GM23248 (cell line): Measurements from ENCODE around the gene ZBTB34. TPM values are rescaled to one million over a fixed set of nuclear protein-coding genes. Genes with fewer than 3 reads are reported as not detected.

ENCODE experiments used
- DNase-seq: peaks from one replicate; pipeline ENCODE4 v3.0.0-alpha.2; 2015
- H2AFZ ChIP-seq: fragments of 200-600 bp; sonication (generic); 2 replicates; pipeline ENCODE4 v1.6.1; 2016; ENCODE audit warnings: antibody characterized with exemption
- H3F3A ChIP-seq: fragments of 200-600 bp; sonication (generic); 2 replicates; pipeline ENCODE4 v1.6.1; 2016; ENCODE audit warnings: mild to moderate bottlenecking, antibody characterized with exemption, mixed run types; ENCODE audit not compliant: insufficient read depth
- H3K27ac ChIP-seq: fragments of 200-600 bp; sonication (generic); 2 replicates; pipeline ENCODE4 v1.5.1; 2016; ENCODE audit warnings: mild to moderate bottlenecking
- H3K27me3 ChIP-seq: fragments of 200-600 bp; sonication (generic); replicated peaks from 2 replicates; pipeline ENCODE4 v1.6.1; 2016; ENCODE audit warnings: mild to moderate bottlenecking; ENCODE audit not compliant: insufficient read depth
- H3K36me3 ChIP-seq: fragments of 200-600 bp; sonication (generic); 2 replicates; pipeline ENCODE4 v1.6.1; 2016; ENCODE audit warnings: low read depth, mild to moderate bottlenecking
- H3K4me1 ChIP-seq: fragments of 200-600 bp; sonication (generic); 2 replicates; pipeline ENCODE4 v1.6.1; 2016; ENCODE audit warnings: mild to moderate bottlenecking; ENCODE audit not compliant: insufficient read depth
- H3K4me2 ChIP-seq: fragments of 200-600 bp; sonication (generic); one replicate; pipeline ENCODE4 v1.6.1; 2016; ENCODE audit warnings: mild to moderate bottlenecking; ENCODE audit not compliant: unreplicated experiment
- H3K4me3 ChIP-seq: fragments of 200-600 bp; sonication (generic); 2 replicates; pipeline ENCODE4 v1.5.1; 2016; ENCODE audit warnings: mild to moderate bottlenecking
- H3K79me2 ChIP-seq: fragments of 200-600 bp; sonication (generic); 2 replicates; pipeline ENCODE4 v1.6.1; 2016; ENCODE audit warnings: mild to moderate bottlenecking; ENCODE audit not compliant: insufficient read depth
- H3K9ac ChIP-seq: fragments of 200-600 bp; sonication (generic); 2 replicates; pipeline ENCODE4 v1.6.1; 2016; ENCODE audit warnings: mild to moderate bottlenecking
- H3K9me2 ChIP-seq: fragments of 200-600 bp; sonication (generic); 2 replicates; pipeline ENCODE4 v1.6.1; 2016; ENCODE audit warnings: mixed run types, mild to moderate bottlenecking, moderate library complexity; ENCODE audit not compliant: insufficient read depth
- H3K9me3 ChIP-seq: fragments of 200-600 bp; sonication (generic); one replicate; pipeline ENCODE4 v1.6.1; 2017; ENCODE audit warnings: low read depth
- H4K20me1 ChIP-seq: fragments of 200-600 bp; sonication (generic); 2 replicates; pipeline ENCODE4 v1.6.0; 2016; ENCODE audit not compliant: insufficient read depth
- EZH2 ChIP-seq: fragments of 200-600 bp; sonication (generic); IDR thresholded peaks from 2 replicates; pipeline ENCODE4 v1.6.1; 2018; ENCODE audit warnings: antibody characterized with exemption, mild to moderate bottlenecking; ENCODE audit not compliant: insufficient read depth, poor library complexity, severe bottlenecking
- EZH2phosphoT487 ChIP-seq: fragments of 200-600 bp; sonication (generic); IDR thresholded peaks from 2 replicates; pipeline ENCODE4 v1.6.1; 2018; ENCODE audit warnings: antibody characterized with exemption, moderate library complexity, mild to moderate bottlenecking, low read depth; ENCODE audit not compliant: insufficient read depth
- WGBS, 2 experiments: methylation state at CpG; one replicate each; pipeline ENCODE4 v1.1.6; 2015 to 2017; ENCODE audit warnings: low lambda C conversion rate in 2 of 2, low coverage in 1 of 2; ENCODE audit errors: missing lambda C conversion rate in 2 of 2; 5-methylcytosine and 5-hydroxymethylcytosine counted together
- in situ Hi-C: fragments of 300-500 bp; cut with MboI; formaldehyde crosslinking; loops from 2 replicates; pipeline ENCODE4 v1.15.0; 2020
- polyA plus RNA-seq: library from polyadenylated mRNA; unstranded; fragments of >200 nt; fragmentation: Nextera tagmentation; extraction: Ambion mirVana; gene quantifications from 2 replicates; pipeline ENCODE4 v1.2.1, GENCODE V29; 2016
- total RNA-seq: library from RNA; depleted of rRNA; stranded (reverse); fragments of >200 nt; shearing (Covaris generic); gene quantifications from 2 replicates; pipeline ENCODE4 v1.2.3, GENCODE V29; 2014

ZBTB34 gene
- total and polyA plus RNA-seq, 2 experiments from 2014 or later = 2.3 to 5.5 TPM

GRCh38 chr9:126844085-126844484, 16.4 kb upstream of the ZBTB34 start:
- no peaks in the 10 kb centered on the region; the same call in 1 of the 2 replicates for H3K36me3 ChIP-seq
- peaks cover 16% of the 10 kb centered on the region for H3K4me1 ChIP-seq
- peak overlapping the region; percentile 24; the same call in 1 of the 2 replicates for H3K27ac ChIP-seq
- peaks cover 8% of the 10 kb centered on the region for H3F3A ChIP-seq
- 0 to 2% methylated on average over 5 of the region's 5 CpGs for WGBS, 2 experiments
- H2AFZ ChIP-seq = no peak overlapping the region
- H3K79me2 ChIP-seq = no peaks in the 10 kb centered on the region
- TF ChIP-seq EZH2phosphoT487 (no peak), EZH2 (no peak)
- in situ Hi-C loops = no loop called here
- peak; percentile 92 for DNase-seq
- 0 out of 2 replicates have a peak overlapping the region, but pooled peaks have one; percentile 6 for H3K9ac ChIP-seq
- H3K4me2 ChIP-seq = peak overlapping the region; percentile 34
- no peaks in the 10 kb centered on the region for H3K9me3 ChIP-seq
- H3K9me2 ChIP-seq = no peaks in the 10 kb centered on the region
- no peaks in the 10 kb centered on the region for H4K20me1 ChIP-seq
- 0 out of 2 replicates have a peak overlapping the region, but pooled peaks have one; percentile 6 for H3K4me3 ChIP-seq
- H3K27me3 ChIP-seq = no peaks in the 10 kb centered on the region

- H2AFZ ChIP-seq = no peak overlapping the region
- no peak overlapping the region for H3K4me3 ChIP-seq
- H3K36me3 ChIP-seq = no peaks in the 10 kb centered on the region
- 89 to 93% methylated on average over 8 of the region's 8 CpGs for WGBS, 2 experiments
- H4K20me1 ChIP-seq = no peaks in the 10 kb centered on the region
- no peak overlapping the region for H3K4me2 ChIP-seq
- H3K4me1 ChIP-seq = peaks cover 16% of the 10 kb centered on the region
- TF ChIP-seq EZH2 = no peak
- no peak for TF ChIP-seq EZH2phosphoT487
- H3K79me2 ChIP-seq = no peaks in the 10 kb centered on the region
- H3K9me2 ChIP-seq = no peaks in the 10 kb centered on the region
- in situ Hi-C loops = no loop called here
- no peaks in the 10 kb centered on the region for H3K9me3 ChIP-seq
- peaks cover 8% of the 10 kb centered on the region for H3F3A ChIP-seq
- no peak for DNase-seq
- H3K27me3 ChIP-seq = peaks cover 8% of the 10 kb centered on the region; the same call in 1 of the 2 replicates
- no peak overlapping the region for H3K27ac ChIP-seq
- no peak overlapping the region for H3K9ac ChIP-seq
Measured at GRCh38 chr9:126847051-126847450, 13.4 kb upstream of the ZBTB34 start.

- H3F3A ChIP-seq = no peaks in the 10 kb centered on the region
- H3K4me2 ChIP-seq = no peak overlapping the region
- H2AFZ ChIP-seq = no peak overlapping the region
- in situ Hi-C loops = no loop called here
- no peaks in the 10 kb centered on the region for H3K4me1 ChIP-seq
- no peaks in the 10 kb centered on the region for H3K36me3 ChIP-seq
- no peaks in the 10 kb centered on the region for H3K9me3 ChIP-seq
- WGBS, 2 experiments = 74 to 78% methylated on average over 8 of the region's 8 CpGs
- TF ChIP-seq EZH2phosphoT487 = no peak
- TF ChIP-seq EZH2 = no peak
- no peaks in the 10 kb centered on the region for H3K79me2 ChIP-seq
- H3K4me3 ChIP-seq = no peak overlapping the region
- H4K20me1 ChIP-seq = no peaks in the 10 kb centered on the region
- H3K27me3 ChIP-seq = peaks cover 20% of the 10 kb centered on the region; the same call in 1 of the 2 replicates
- no peak overlapping the region for H3K27ac ChIP-seq
- no peaks in the 10 kb centered on the region for H3K9me2 ChIP-seq
- no peak for DNase-seq
- no peak overlapping the region for H3K9ac ChIP-seq
Measured at GRCh38 chr9:126849591-126850225, 10.7 kb upstream of the ZBTB34 start.

- Histone ChIP-seq H3K9ac (no peak overlapping the region), H3K9me2 (no peaks in the 10 kb centered on the region), H3K4me3 (no peak overlapping the region), H3K4me1 (no peaks in the 10 kb centered on the region), H3K79me2 (no peaks in the 10 kb centered on the region), H3K27ac (no peak overlapping the region), H3K27me3 (peaks cover 26% of the 10 kb centered on the region), H4K20me1 (no peaks in the 10 kb centered on the region), H3K9me3 (no peaks in the 10 kb centered on the region), H3K4me2 (no peak overlapping the region), H2AFZ (no peak overlapping the region), H3K36me3 (no peaks in the 10 kb centered on the region), H3F3A (no peaks in the 10 kb centered on the region)
- in situ Hi-C loops = no loop called here
- WGBS, 2 experiments = 49 to 58% methylated on average over 6 of the region's 6 CpGs
- DNase-seq = no peak
- TF ChIP-seq EZH2 = no peak
- TF ChIP-seq EZH2phosphoT487 = no peak
Measured at GRCh38 chr9:126851286-126851880, 9.1 kb upstream of the ZBTB34 start.
